ENCODE measurements around the gene CYP3A7. TPM values are rescaled to one million over a fixed set of nuclear protein-coding genes. Genes with fewer than 3 reads are reported as not detected.
"Not testable (repeated sequence)": the region's sequence is repeated elsewhere in the genome, so short reads cannot be mapped to it uniquely, and the experiment has no call there.

The CYP3A7 gene

DNA sequence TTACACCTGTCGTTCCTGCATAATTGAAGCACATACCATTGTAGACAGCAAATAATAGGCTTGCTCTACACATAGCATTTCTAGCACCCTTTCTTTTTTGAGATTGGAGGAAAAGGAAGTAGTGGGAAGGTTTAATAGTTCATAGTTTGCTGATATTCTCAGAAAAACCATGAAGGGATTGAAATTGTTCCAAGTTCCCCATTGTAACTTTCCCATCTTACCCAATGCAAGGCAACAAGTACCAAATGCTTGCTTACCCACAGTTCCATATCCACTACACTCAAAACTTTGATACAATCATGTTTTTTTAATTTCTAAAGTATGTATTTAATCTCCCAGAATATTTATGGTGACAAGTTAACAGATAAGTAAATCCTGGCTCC, 69.0 kb downstream of the CYP3A7 start:
- H2AK5ac ChIP-seq (ENCODE audit: low read length, severe bottlenecking) = no peak overlapping the region
- H3K18ac ChIP-seq (ENCODE audit: low read depth in 1 of 2, low read length in 2 of 2) = no peak overlapping the region
- H2BK15ac ChIP-seq (ENCODE audit: low read depth, poor library complexity, severe bottlenecking) = no peak overlapping the region
- no peak overlapping the region for H3K4ac ChIP-seq (ENCODE audit: low read depth in 1 of 2, low read length in 2 of 2)
- H3K9me3 ChIP-seq (ENCODE audit: control insufficient read depth, low read length) = peaks cover 10% of the 10 kb centered on the region
- no peak overlapping the region for H3K4me2 ChIP-seq (ENCODE audit: low read length, poor library complexity, severe bottlenecking)
- no peak overlapping the region for H3K4me3 ChIP-seq (ENCODE audit: insufficient read depth in 1 of 2, low read depth in 1 of 2, low read length in 2 of 2)
- no peak overlapping the region for H3K14ac ChIP-seq (ENCODE audit: low read length in 2 of 2)
- no peak overlapping the region for H2BK120ac ChIP-seq (ENCODE audit: low read depth, low read length)
- no peak overlapping the region for H3K23ac ChIP-seq (ENCODE audit: low read length in 2 of 2)
- no peak overlapping the region for H4K8ac ChIP-seq (ENCODE audit: low read length)
- WGBS = 100% methylated on average over 1 of the region's 1 CpG
- no peak overlapping the region for H2AFZ ChIP-seq (ENCODE audit: low read depth, low read length)
- no peaks in the 10 kb centered on the region for H3K27me3 ChIP-seq (ENCODE audit: control insufficient read depth in 1 of 2, insufficient read depth in 1 of 2, low read length in 2 of 2)
- H2BK5ac ChIP-seq (ENCODE audit: low read depth, low read length, poor library complexity, severe bottlenecking) = no peak overlapping the region
- peaks cover 1% of the 10 kb centered on the region for H3K79me1 ChIP-seq (replicated peaks; ENCODE audit: low read length, poor library complexity, severe bottlenecking)
- DNase-seq = no peak
- no peak overlapping the region for H2BK12ac ChIP-seq (ENCODE audit: low read length in 2 of 2)
- no peak overlapping the region for H4K91ac ChIP-seq (ENCODE audit: low read length)
- H3K9ac ChIP-seq (ENCODE audit: low read length) = no peak overlapping the region
- H3K27ac ChIP-seq (ENCODE audit: low read length, poor library complexity, severe bottlenecking) = no peak overlapping the region
- H3K4me1 ChIP-seq (ENCODE audit: control insufficient read depth, insufficient read depth, low read depth, low read length) = no peaks in the 10 kb centered on the region
- H3K36me3 ChIP-seq (ENCODE audit: control insufficient read depth in 1 of 2, insufficient read depth in 2 of 2, low read depth in 1 of 2, low read length in 2 of 2) = peaks cover 0 to 68% of the 10 kb centered on the region in 2 experiments

DNA sequence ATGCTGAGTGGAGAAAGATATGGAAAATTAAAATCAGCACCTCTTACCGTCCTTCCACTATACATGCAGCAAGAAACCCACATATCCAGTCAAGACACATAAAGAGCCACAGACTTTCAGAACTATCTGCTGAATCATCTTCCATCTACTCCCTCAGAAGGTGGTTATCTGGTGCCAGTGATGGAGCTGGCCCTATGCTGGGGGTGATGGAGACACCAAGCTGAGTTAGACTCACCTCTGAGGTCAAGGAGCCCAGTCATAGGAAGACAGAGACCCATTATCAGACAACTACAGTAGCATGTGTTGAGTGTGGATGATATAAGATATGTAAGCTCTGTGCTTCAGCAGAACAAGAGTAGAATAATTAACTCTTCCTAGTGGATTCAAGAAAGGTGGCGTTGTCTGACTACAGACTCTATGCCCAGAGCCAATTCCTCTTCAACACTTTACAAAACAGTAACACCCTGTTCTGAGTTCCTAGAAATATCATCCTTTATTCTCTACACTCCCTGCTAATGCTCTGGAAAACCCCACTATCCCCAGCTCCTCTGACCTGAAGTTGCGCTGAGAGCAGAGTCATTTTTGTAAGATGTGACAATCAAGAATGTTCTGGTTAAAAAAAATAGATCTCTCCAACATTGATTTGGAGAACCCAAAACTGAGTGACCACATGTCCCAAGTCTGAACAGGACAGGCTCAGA, 69.5 kb downstream of the CYP3A7 start:
- H2AFZ ChIP-seq (ENCODE audit: low read depth, low read length) = no peak overlapping the region
- no peaks in the 10 kb centered on the region for H3K27me3 ChIP-seq (ENCODE audit: control insufficient read depth in 1 of 2, insufficient read depth in 1 of 2, low read length in 2 of 2)
- no peak overlapping the region for H2BK15ac ChIP-seq (ENCODE audit: low read depth, poor library complexity, severe bottlenecking)
- H2BK5ac ChIP-seq (ENCODE audit: low read depth, low read length, poor library complexity, severe bottlenecking) = no peak overlapping the region
- H3K27ac ChIP-seq (ENCODE audit: low read length, poor library complexity, severe bottlenecking) = no peak overlapping the region
- no peak overlapping the region for H4K8ac ChIP-seq (ENCODE audit: low read length)
- H3K9ac ChIP-seq (ENCODE audit: low read length) = no peak overlapping the region
- peaks cover 1% of the 10 kb centered on the region for H3K79me1 ChIP-seq (replicated peaks; ENCODE audit: low read length, poor library complexity, severe bottlenecking)
- H3K4me2 ChIP-seq (ENCODE audit: low read length, poor library complexity, severe bottlenecking) = no peak overlapping the region
- H2BK120ac ChIP-seq (ENCODE audit: low read depth, low read length) = no peak overlapping the region
- H3K9me3 ChIP-seq (ENCODE audit: control insufficient read depth, low read length) = peaks cover 10% of the 10 kb centered on the region
- H3K4me3 ChIP-seq (ENCODE audit: insufficient read depth in 1 of 2, low read depth in 1 of 2, low read length in 2 of 2) = no peak overlapping the region
- H2BK12ac ChIP-seq (ENCODE audit: low read length in 2 of 2) = no peak overlapping the region
- DNase-seq = no peak
- H2AK5ac ChIP-seq (ENCODE audit: low read length, severe bottlenecking) = no peak overlapping the region
- no peak overlapping the region for H3K4ac ChIP-seq (ENCODE audit: low read depth in 1 of 2, low read length in 2 of 2)
- H3K23ac ChIP-seq (ENCODE audit: low read length in 2 of 2) = no peak overlapping the region
- no peak overlapping the region for H4K91ac ChIP-seq (ENCODE audit: low read length)
- H3K18ac ChIP-seq (ENCODE audit: low read depth in 1 of 2, low read length in 2 of 2) = no peak overlapping the region
- 100% methylated on average over 1 of the region's 3 CpGs for WGBS
- peaks cover 0 to 72% of the 10 kb centered on the region in 2 experiments for H3K36me3 ChIP-seq (ENCODE audit: control insufficient read depth in 1 of 2, insufficient read depth in 2 of 2, low read depth in 1 of 2, low read length in 2 of 2)
- H3K4me1 ChIP-seq (ENCODE audit: control insufficient read depth, insufficient read depth, low read depth, low read length) = no peaks in the 10 kb centered on the region
- H3K14ac ChIP-seq (ENCODE audit: low read length in 2 of 2) = no peak overlapping the region

DNA sequence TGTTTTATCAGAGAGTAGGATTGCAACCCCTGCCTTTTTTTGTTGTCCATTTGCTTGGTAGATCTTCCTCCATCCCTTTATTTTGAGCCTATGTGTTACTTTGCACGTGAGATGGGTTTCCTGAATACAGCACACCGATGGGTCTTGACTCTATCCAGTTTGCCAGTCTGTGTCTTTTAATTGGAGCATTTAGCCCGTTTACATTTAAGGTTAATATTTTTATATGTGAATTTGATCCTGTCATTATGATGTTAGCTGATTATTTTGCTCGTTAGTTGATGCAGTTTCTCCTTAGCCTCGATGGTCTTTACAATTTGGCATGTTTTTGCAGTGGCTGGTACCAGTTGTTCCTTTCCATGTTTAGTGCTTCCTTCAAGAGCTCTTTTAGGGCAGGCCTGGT, 77.1 kb downstream of the CYP3A7 start:
- not testable (repeated sequence) for H2BK12ac ChIP-seq (ENCODE audit: low read length in 2 of 2); DNase-seq

More for the DNA sequence above, 77.1 kb downstream of the CYP3A7 start:
- H3K27me3 ChIP-seq (ENCODE audit: control insufficient read depth in 1 of 2, insufficient read depth in 1 of 2, low read length in 2 of 2); H3K9ac ChIP-seq (ENCODE audit: low read length); H3K4me2 ChIP-seq (ENCODE audit: low read length, poor library complexity, severe bottlenecking); H3K4me1 ChIP-seq (ENCODE audit: control insufficient read depth, insufficient read depth, low read depth, low read length); H3K9me3 ChIP-seq (ENCODE audit: control insufficient read depth, low read length); H2AK5ac ChIP-seq (ENCODE audit: low read length, severe bottlenecking); H2BK15ac ChIP-seq (ENCODE audit: low read depth, poor library complexity, severe bottlenecking); H3K4me3 ChIP-seq (ENCODE audit: insufficient read depth in 1 of 2, low read depth in 1 of 2, low read length in 2 of 2); H3K14ac ChIP-seq (ENCODE audit: low read length in 2 of 2); H3K27ac ChIP-seq (ENCODE audit: low read length, poor library complexity, severe bottlenecking); H3K23ac ChIP-seq (ENCODE audit: low read length in 2 of 2); H3K79me1 ChIP-seq (replicated peaks; ENCODE audit: low read length, poor library complexity, severe bottlenecking); H3K18ac ChIP-seq (ENCODE audit: low read depth in 1 of 2, low read length in 2 of 2); H2AFZ ChIP-seq (ENCODE audit: low read depth, low read length); H4K8ac ChIP-seq (ENCODE audit: low read length); H3K4ac ChIP-seq (ENCODE audit: low read depth in 1 of 2, low read length in 2 of 2); H2BK5ac ChIP-seq (ENCODE audit: low read depth, low read length, poor library complexity, severe bottlenecking); H2BK120ac ChIP-seq (ENCODE audit: low read depth, low read length); H4K91ac ChIP-seq (ENCODE audit: low read length): not testable (repeated sequence)
- H3K36me3 ChIP-seq (ENCODE audit: control insufficient read depth in 1 of 2, insufficient read depth in 2 of 2, low read depth in 1 of 2, low read length in 2 of 2) = peaks cover 0 to 28% of the 10 kb centered on the region in 2 experiments
- WGBS = 77% methylated on average over 4 of the region's 5 CpGs

Small RNA genes lying within 50 kb of the gene (small RNA-seq; reads per million reads assigned to genes)
- gene CYP3A51P (ENCODE audit: low read depth) = not detected
- gene CYP3A7-CYP3A51P (ENCODE audit: low read depth) = not detected
